Measurements from ENCODE around the gene SSTR3.

The SSTR3 gene

GRCh38 chr22:37179622-37180420 lies 32.5 kb downstream of the SSTR3 start:
- Histone ChIP-seq H3K9ac (ENCODE audit: low read length) (no peak overlapping the region), H3F3A (ENCODE audit: insufficient read depth, low read length) (no peaks in the 10 kb centered on the region), H3K27ac (ENCODE audit: low read depth, low read length, poor library complexity, severe bottlenecking) (no peak overlapping the region), H3K79me2 (ENCODE audit: insufficient read depth, low read length) (no peaks in the 10 kb centered on the region), H3K4me2 (ENCODE audit: low read length) (no peak overlapping the region), H4K20me1 (ENCODE audit: insufficient read depth, low read length) (no peaks in the 10 kb centered on the region), H3K4me3 (ENCODE audit: low read depth, low read length, poor library complexity, severe bottlenecking) (no peak overlapping the region), H3K36me3 (ENCODE audit: insufficient read depth, low read length) (no peaks in the 10 kb centered on the region), H3K9me2 (ENCODE audit: low read depth, low read length) (no peaks in the 10 kb centered on the region), H3K4me1 (ENCODE audit: insufficient read depth, low read length, severe bottlenecking) (peaks cover 6% of the 10 kb centered on the region), H2AFZ (ENCODE audit: low read length) (no peak overlapping the region), H3K27me3 (ENCODE audit: insufficient read depth, low read length) (peaks cover 22% of the 10 kb centered on the region; the same call in 1 of the 2 replicates), H3K9me3 (ENCODE audit: low read length) (no peaks in the 10 kb centered on the region)
- TF ChIP-seq CTCF (IDR thresholded peaks at IDR 0.05; ENCODE audit: low read length) (no peak), EZH2 (IDR thresholded peaks at IDR 0.05; ENCODE audit: borderline replicate concordance, low read length) (no peak)

GRCh38 chr22:37179126-37179470 lies 33.2 kb downstream of the SSTR3 start:
- Histone ChIP-seq H3F3A (ENCODE audit: insufficient read depth, low read length) (no peaks in the 10 kb centered on the region), H3K4me3 (ENCODE audit: low read depth, low read length, poor library complexity, severe bottlenecking) (no peak overlapping the region)
- TF ChIP-seq CTCF (IDR thresholded peaks at IDR 0.05; ENCODE audit: low read length): no peak
- TF ChIP-seq EZH2 (IDR thresholded peaks at IDR 0.05; ENCODE audit: borderline replicate concordance, low read length): no peak

GRCh38 chr22:37178350-37179125 lies 33.7 kb downstream of the SSTR3 start:
- Histone ChIP-seq H3F3A (ENCODE audit: insufficient read depth, low read length) (no peaks in the 10 kb centered on the region), H3K27ac (ENCODE audit: low read depth, low read length, poor library complexity, severe bottlenecking) (no peak overlapping the region), H3K4me3 (ENCODE audit: low read depth, low read length, poor library complexity, severe bottlenecking) (no peak overlapping the region), H3K9me3 (ENCODE audit: low read length) (no peaks in the 10 kb centered on the region), H4K20me1 (ENCODE audit: insufficient read depth, low read length) (no peaks in the 10 kb centered on the region), H3K9me2 (ENCODE audit: low read depth, low read length) (no peaks in the 10 kb centered on the region), H2AFZ (ENCODE audit: low read length) (no peak overlapping the region), H3K79me2 (ENCODE audit: insufficient read depth, low read length) (no peaks in the 10 kb centered on the region), H3K27me3 (ENCODE audit: insufficient read depth, low read length) (peaks cover 25% of the 10 kb centered on the region), H3K4me1 (ENCODE audit: insufficient read depth, low read length, severe bottlenecking) (peaks cover 6% of the 10 kb centered on the region), H3K4me2 (ENCODE audit: low read length) (no peak overlapping the region), H3K36me3 (ENCODE audit: insufficient read depth, low read length) (no peaks in the 10 kb centered on the region), H3K9ac (ENCODE audit: low read length) (no peak overlapping the region)
- TF ChIP-seq EZH2 (IDR thresholded peaks at IDR 0.05; ENCODE audit: borderline replicate concordance, low read length): no peak
- TF ChIP-seq CTCF (IDR thresholded peaks at IDR 0.05; ENCODE audit: low read length): no peak

More at GRCh38 chr22:37179126-37179470, 33.2 kb downstream of the SSTR3 start:
- Histone ChIP-seq H3K27me3 (ENCODE audit: insufficient read depth, low read length) (peaks cover 25% of the 10 kb centered on the region), H3K9ac (ENCODE audit: low read length) (no peak overlapping the region), H4K20me1 (ENCODE audit: insufficient read depth, low read length) (no peaks in the 10 kb centered on the region), H3K79me2 (ENCODE audit: insufficient read depth, low read length) (no peaks in the 10 kb centered on the region), H3K36me3 (ENCODE audit: insufficient read depth, low read length) (no peaks in the 10 kb centered on the region), H2AFZ (ENCODE audit: low read length) (no peak overlapping the region), H3K9me2 (ENCODE audit: low read depth, low read length) (no peaks in the 10 kb centered on the region), H3K27ac (ENCODE audit: low read depth, low read length, poor library complexity, severe bottlenecking) (no peak overlapping the region), H3K9me3 (ENCODE audit: low read length) (no peaks in the 10 kb centered on the region), H3K4me2 (ENCODE audit: low read length) (no peak overlapping the region), H3K4me1 (ENCODE audit: insufficient read depth, low read length, severe bottlenecking) (peaks cover 6% of the 10 kb centered on the region)
